OCI-LY1 (cell line): ENCODE results near the gene ZNF688.

Experiments used
- EZH2 ChIP-seq: fragments of 200-600 bp; sonication (generic), shearing (Covaris generic); IDR thresholded peaks from 2 replicates; pipeline ENCODE4 v1.8.0; 2017; ENCODE audit warnings: borderline replicate concordance, mixed run types, mild to moderate bottlenecking, antibody characterized with exemption, low read length, moderate library complexity, mixed read lengths
- TF ChIP-seq, protein P1 (sequence below): fragments of 200-600 bp; sonication (generic), shearing (Covaris generic); IDR thresholded peaks from 2 replicates; pipeline ENCODE4 v1.5.1; 2017; ENCODE audit warnings: mild to moderate bottlenecking, antibody characterized with exemption, low read length, moderate library complexity, mixed read lengths

DNA sequence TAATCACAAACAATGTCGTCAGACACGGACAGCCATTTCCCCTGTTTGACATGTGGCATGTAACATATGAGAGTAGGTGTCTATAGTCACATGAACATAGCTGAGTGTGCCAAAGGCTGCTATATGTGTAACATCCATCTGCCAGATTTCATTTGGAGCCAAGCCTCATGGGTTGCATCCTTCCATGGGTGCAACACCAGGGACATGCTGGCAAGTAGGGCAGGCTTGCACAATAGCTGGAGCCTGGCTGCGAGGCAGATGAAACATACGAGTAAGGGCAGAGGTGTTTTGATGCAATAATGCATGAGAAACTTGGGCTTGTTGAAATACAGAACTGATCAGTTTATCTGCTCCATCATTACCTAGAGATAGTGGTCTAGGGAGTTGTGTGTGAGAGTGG lies 47.7 kb upstream of the ZNF688 start:
- TF ChIP-seq, protein P1, sequence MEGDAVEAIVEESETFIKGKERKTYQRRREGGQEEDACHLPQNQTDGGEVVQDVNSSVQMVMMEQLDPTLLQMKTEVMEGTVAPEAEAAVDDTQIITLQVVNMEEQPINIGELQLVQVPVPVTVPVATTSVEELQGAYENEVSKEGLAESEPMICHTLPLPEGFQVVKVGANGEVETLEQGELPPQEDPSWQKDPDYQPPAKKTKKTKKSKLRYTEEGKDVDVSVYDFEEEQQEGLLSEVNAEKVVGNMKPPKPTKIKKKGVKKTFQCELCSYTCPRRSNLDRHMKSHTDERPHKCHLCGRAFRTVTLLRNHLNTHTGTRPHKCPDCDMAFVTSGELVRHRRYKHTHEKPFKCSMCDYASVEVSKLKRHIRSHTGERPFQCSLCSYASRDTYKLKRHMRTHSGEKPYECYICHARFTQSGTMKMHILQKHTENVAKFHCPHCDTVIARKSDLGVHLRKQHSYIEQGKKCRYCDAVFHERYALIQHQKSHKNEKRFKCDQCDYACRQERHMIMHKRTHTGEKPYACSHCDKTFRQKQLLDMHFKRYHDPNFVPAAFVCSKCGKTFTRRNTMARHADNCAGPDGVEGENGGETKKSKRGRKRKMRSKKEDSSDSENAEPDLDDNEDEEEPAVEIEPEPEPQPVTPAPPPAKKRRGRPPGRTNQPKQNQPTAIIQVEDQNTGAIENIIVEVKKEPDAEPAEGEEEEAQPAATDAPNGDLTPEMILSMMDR: no peak
- TF ChIP-seq EZH2: no peak
